ENCODE measurements around the gene SCFD2. TPM values are rescaled to one million over a fixed set of nuclear protein-coding genes. Genes with fewer than 3 reads are reported as not detected.

The SCFD2 gene
- total and polyA plus RNA-seq, 2 donors (not counting 3 experiments of a cell fraction or from before 2014, with no cell fraction given), result 12.3 to 22.8 TPM

GRCh38 chr4:52841682-52842456 lies 524.0 kb downstream of the SCFD2 start:
- dilution Hi-C loops (cut with MboI; ENCODE audit: extremely low pct_ligation_motif_present, low sequenced_read_pairs), result no loop called here
- POLR2A ChIA-PET, result no interaction called here
- CTCF ChIA-PET, result no interaction called here

More at GRCh38 chr4:52841682-52842456, 524.0 kb downstream of the SCFD2 start:
- H3K27ac ChIP-seq (ENCODE audit: insufficient read depth, low read depth, low read length), result no peak overlapping the region
- TF ChIP-seq POLR2AphosphoS5 (IDR thresholded peaks at IDR 0.05; ENCODE audit: insufficient read depth, low read depth, low read length) (no peak), POLR2A (IDR thresholded peaks at IDR 0.05; ENCODE audit: low read depth, low read length) (no peak), EZH2 (IDR thresholded peaks at IDR 0.05; ENCODE audit: borderline replicate concordance, low read depth, low read length, severe bottlenecking) (no peak), MAX (IDR thresholded peaks at IDR 0.05; ENCODE audit: insufficient read depth, insufficient read length) (no peak), GATA2 (IDR thresholded peaks at IDR 0.05; ENCODE audit: insufficient read depth, insufficient read length, low read depth, low read length) (no peak), CTCF (IDR thresholded peaks at IDR 0.05; ENCODE audit: extremely low read depth in 1 of 2, insufficient read depth in 1 of 2, low read depth in 1 of 2, low read length in 2 of 2) (no peak), JUN (IDR thresholded peaks at IDR 0.05; ENCODE audit: borderline replicate concordance, insufficient read depth, insufficient read length, low read depth) (no peak), MYC (IDR thresholded peaks at IDR 0.05; ENCODE audit: low read depth, low read length) (no peak), FOS (IDR thresholded peaks at IDR 0.05; ENCODE audit: borderline replicate concordance, insufficient read depth, low read length) (no peak)
- no peaks in the 10 kb centered on the region for H3K4me1 ChIP-seq (ENCODE audit: control insufficient read depth, extremely low read depth, insufficient read depth, low read length)
- H3K79me2 ChIP-seq (ENCODE audit: control insufficient read depth, insufficient read depth, low read length), result no peaks in the 10 kb centered on the region
- no peak overlapping the region for H3K4me3 ChIP-seq (replicated peaks in 1 of 3; ENCODE audit: insufficient read depth in 1 of 3, low read depth in 1 of 3, low read length in 3 of 3)
- peak; percentile 3 for DNase-seq (ENCODE audit: low read depth, low spot score)
- intact Hi-C loops (cut with micrococcal nuclease), result no loop called here
- FAIRE-seq, result no peak
- H3K36me3 ChIP-seq (ENCODE audit: control insufficient read depth in 2 of 2, extremely low read depth in 1 of 2, insufficient read depth in 2 of 2, low read length in 2 of 2), result no peaks in the 10 kb centered on the region
- no peak overlapping the region for H3K9ac ChIP-seq (replicated peaks; ENCODE audit: extremely low read depth, insufficient read depth, low read length)
- no peaks in the 10 kb centered on the region for H3K9me1 ChIP-seq (replicated peaks; ENCODE audit: control insufficient read depth, extremely low read depth, insufficient read depth, low read length)
- H3K9me3 ChIP-seq (replicated peaks; ENCODE audit: control insufficient read depth, insufficient read depth, low read length), result no peaks in the 10 kb centered on the region
- no peaks in the 10 kb centered on the region for H4K20me1 ChIP-seq (replicated peaks; ENCODE audit: control insufficient read depth, extremely low read depth, insufficient read depth, low read length)
- H3K4me2 ChIP-seq (ENCODE audit: insufficient read depth, low read length), result no peak overlapping the region
- no peak overlapping the region for H2AFZ ChIP-seq (ENCODE audit: low read depth, low read length)
- no TSS peak for BruUV-seq (replicated peaks)
- H3K27me3 ChIP-seq (ENCODE audit: control insufficient read depth in 2 of 2, insufficient read depth in 2 of 2, low read length in 2 of 2), result peaks cover 0 to 25% of the 10 kb centered on the region in 2 experiments
